HG03469 (cell line): Measurements from ENCODE around the gene CCDC144A.
"Not testable (repeated sequence)": the region's sequence is repeated elsewhere in the genome, so short reads cannot be mapped to it uniquely, and the experiment has no call there.

Source experiments
- ATAC-seq: cut with Tn5 transposase; IDR thresholded peaks from one replicate; pipeline ENCODE4 v1.9.1; 2021; ENCODE audit warnings: mild to moderate bottlenecking, moderate library complexity, moderate number of reproducible peaks; ENCODE audit not compliant: unreplicated experiment

Gene CCDC144A

DNA sequence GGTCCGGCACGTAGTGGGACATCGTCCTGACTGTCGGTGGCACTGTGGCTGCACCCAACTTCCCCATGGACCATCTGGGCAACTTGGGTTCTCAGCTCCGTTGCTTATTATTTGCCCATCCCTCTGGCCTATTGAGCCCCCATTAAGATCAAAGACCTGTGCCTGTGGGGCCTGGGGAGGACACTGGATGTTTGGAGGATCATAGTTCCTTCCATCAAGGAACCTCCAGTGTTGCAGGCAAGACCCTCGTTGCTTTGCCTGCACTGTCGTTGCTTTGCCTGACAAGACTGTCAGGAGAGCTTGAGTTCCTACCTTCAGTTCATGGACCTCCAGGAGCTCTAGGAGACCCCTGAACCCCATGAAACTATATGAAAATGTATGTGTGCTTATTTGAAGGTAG is 127.2 kb downstream of the CCDC144A start:
- ATAC-seq: no peak

DNA sequence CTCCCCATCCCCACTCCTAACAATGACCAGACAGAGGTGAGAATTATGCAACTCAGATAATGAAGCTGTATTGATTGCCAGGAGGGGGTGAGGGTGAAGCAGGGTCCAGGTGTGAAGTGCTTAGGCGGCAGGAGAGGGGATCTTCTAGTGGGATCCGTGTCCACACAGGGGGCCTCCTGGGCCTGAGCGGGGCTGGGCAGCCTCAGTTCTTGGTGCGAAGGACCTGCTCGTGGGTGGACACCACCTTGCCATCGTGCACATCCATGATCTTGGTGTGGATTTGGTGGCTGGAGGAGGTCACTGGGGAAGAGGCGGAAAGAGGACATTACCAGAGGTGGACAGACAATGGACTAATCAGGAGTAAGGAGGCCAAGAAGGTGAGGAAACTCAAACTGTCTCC is 127.9 kb downstream of the CCDC144A start:
- not testable (repeated sequence) for ATAC-seq

DNA sequence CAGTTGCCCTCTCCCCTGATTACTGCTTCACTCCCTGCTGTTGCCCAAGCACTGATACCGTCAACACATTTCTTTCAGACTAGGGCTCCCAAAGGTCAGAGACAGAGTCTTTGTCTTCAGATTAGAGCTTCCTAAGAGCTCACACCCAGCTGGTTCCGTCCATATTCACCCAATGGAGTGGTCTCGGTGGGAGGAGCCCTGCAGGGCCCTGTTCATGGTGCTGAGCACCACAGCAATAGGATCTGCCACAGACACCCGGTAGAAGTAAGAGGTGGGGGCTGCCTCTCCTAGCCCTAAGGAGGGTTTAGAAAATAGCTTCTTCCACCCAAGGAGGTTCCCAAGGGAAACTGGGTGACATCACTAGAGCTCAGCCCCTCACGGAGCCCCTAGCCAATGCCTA is 128.3 kb downstream of the CCDC144A start:
- no peak for ATAC-seq

DNA sequence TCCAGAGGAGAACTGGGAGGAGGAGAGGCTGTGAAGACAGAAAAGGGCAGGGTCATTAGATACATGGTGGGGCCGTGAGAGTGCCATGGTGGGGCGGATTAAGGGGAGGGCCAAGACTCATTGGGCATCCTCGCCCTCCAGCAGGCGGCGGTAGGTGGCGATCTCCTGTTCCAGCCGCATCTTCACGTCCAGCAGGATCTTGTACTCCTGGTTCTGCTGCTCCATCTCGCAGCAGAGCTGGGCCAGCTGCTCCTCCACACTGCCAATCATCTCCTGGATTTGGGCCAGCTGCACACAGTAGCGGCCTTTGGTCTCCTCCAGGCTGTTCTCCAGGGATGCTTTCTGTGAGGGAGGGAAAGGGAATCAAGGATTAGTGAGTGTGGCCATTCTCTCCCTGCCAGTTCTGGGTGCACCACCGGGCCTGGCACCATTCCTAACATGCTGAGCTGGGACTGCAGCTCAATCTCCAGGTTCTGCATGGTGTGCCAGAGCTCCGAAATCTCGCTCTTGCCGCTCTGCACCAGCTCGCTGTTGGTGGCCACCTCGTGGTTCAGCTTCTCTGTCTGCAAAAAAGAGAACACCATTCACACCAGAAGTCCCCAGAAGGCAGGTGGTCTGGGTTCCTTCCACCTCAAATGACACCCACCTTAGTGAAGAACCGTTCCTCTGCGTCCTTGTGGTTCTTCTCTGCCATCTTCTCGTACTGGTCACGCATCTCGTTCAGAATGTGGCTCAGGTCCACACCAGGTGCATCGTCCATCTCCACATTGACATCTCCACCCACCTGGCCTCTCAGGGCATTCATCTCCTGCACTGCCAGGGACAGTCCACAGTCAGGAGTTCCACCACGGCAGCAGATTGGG is 129.0 kb downstream of the CCDC144A start:
- no peak for ATAC-seq

DNA sequence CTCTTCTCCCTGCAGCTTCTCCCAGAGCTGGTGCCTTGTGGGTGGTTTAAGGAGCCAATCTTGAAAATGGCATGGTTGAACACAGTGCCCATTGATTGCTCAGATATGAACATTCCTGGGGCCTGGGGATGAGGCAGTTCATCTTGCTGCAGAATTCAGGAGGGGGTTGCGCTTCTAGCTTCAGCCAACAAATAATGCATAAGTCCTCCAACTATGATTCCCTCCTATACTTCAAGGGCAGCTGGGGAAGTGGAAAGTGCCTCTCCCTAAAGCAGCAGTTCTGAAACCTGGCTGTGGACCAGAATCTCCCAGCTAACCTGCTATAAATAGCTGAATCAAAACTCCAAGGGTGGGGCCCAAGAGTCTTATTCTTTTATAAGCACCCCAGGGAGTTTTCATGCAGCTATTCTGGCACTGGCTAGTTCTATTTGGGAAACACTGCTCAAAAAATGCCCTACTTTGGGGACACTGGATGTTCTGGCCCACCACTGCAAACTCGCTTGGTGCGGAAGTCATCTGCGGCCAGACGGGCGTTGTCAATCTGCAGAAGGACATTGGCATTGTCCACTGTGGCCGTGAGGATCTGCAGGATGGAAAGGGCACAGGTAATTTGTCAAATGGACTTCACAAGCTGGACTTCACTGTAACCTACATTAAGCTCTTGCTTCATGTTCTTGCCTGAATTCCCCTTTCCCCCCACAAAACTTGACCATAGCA is 130.3 kb downstream of the CCDC144A start:
- ATAC-seq: no peak

DNA sequence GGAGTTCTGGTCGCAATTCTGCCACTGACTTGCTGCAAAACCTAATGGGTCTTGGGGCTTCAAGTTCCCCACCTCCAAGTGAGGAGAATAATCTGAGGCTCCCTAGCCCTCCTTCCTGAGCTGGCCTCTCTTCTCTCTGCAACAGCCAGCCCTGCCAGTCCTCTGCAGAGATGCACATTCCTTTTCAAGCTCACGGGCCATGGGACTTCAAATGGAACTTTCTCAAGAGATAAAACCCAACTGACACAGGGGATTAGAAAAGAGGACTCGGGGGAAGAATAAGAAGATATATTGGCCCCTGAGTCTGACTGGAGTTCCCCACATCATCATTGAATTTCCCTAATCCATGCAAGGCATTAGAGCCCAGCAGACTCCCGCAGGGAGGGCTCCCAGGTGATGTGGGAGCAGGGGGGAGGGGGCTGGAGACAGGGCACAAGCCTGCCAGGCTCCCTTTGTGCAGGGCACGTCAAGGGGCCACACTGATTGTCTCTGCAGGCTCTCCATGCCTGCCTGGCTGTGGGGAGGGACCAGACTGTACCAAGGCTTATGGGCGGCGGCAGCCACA is 131.0 kb downstream of the CCDC144A start:
- no peak for ATAC-seq

DNA sequence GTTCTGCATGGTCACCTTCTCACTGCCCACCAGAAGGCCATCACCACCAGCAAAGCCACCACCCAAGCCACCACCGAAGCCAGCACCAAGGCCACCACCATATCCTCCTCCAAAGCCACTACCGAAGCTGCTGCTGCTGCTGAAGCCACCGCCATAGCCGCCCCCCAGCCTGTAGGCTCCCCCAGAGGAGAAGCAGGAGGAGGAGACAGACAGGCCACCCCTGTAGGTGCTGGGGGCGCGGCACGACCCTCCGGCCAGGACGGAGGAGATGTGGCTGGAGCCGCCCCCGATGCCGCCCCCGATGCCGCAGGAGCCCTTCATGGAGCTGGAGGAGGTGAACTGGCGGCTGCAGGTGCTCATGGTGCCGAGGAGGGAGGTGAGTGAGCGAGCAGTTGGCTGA is 132.1 kb downstream of the CCDC144A start:
- ATAC-seq: not testable (repeated sequence)

DNA sequence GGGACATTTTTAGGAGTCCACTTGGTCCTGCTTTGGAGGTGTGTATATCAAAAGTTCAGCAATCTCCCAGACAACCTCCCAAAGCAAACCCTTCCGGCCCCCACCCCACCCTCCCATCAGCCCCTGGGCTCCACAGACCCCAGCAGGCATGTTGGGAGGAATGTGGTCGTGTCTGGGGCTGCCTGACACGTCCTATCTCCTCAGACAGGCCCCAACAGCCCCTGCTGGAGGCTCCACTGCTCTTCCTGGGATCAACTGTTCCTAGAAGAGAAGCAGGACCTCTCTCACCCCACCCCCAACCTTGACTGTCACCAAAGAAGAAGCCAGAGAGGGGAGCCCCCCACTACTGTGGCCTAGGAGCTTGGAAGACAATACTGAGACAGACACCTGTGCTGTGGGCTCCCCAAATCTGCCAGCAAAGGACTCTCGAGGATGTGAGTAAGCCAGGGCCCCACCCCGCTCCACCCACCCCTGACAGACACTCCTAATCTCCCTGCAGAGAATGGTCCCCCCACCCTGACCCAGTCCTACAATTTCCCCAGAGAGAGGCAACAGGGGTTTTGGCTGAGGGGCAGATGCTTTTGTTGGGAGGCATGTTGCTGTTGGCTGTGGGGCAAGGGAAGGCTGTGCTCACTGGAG is 133.8 kb downstream of the CCDC144A start:
- not testable (repeated sequence) for ATAC-seq
